Endodermal cell (in vitro differentiated cells): ENCODE results near the gene TNFAIP8L2. TPM values are rescaled to one million over a fixed set of nuclear protein-coding genes. Genes with fewer than 3 reads are reported as not detected.
A peak's percentile ranks its signal among the peaks of the same experiment; 100 is the strongest.

ENCODE experiments used
- DNase-seq: peaks from one replicate; pipeline ENCODE4 v3.0.0-alpha.2; 2017
- H3K27ac ChIP-seq: 2 replicates; pipeline ENCODE4 v1.5.1; 2013; ENCODE audit warnings: mild to moderate bottlenecking, low read depth, low read length, moderate library complexity
- H3K27me3 ChIP-seq: 2 replicates; pipeline ENCODE4 v1.6.1; 2013; ENCODE audit warnings: mild to moderate bottlenecking, low read length, moderate library complexity; ENCODE audit not compliant: insufficient read depth, control insufficient read depth, poor library complexity, severe bottlenecking
- H3K36me3 ChIP-seq: 2 replicates; pipeline ENCODE4 v1.7.0; 2013; ENCODE audit warnings: mild to moderate bottlenecking, low read length, moderate library complexity; ENCODE audit not compliant: control insufficient read depth, insufficient read depth
- H3K4me1 ChIP-seq: one replicate; pipeline ENCODE4 v1.7.0; 2013; ENCODE audit warnings: low read length; ENCODE audit not compliant: control insufficient read depth, insufficient read depth
- H3K4me3 ChIP-seq: 2 replicates; pipeline ENCODE4 v1.5.1; 2013; ENCODE audit warnings: mild to moderate bottlenecking, low read length, moderate library complexity
- H3K9ac ChIP-seq: 2 replicates; pipeline ENCODE4 v1.6.1; 2013; ENCODE audit warnings: mild to moderate bottlenecking, low read length, moderate library complexity; ENCODE audit not compliant: poor library complexity, severe bottlenecking; ENCODE audit errors: extremely low read depth
- H3K9me3 ChIP-seq: 2 replicates; pipeline ENCODE4 v1.6.1; 2013; ENCODE audit warnings: mild to moderate bottlenecking, low read length, moderate library complexity; ENCODE audit not compliant: control insufficient read depth
- H3K27ac Mint-ChIP-seq: 2 replicates; pipeline ENCODE4 v1.8.0; 2020; ENCODE audit warnings: mixed read lengths
- H3K27me3 Mint-ChIP-seq: 2 replicates; pipeline ENCODE4 v1.8.0; 2021; ENCODE audit warnings: mild to moderate bottlenecking, mixed read lengths; ENCODE audit not compliant: insufficient read depth
- H3K36me3 Mint-ChIP-seq: 2 replicates; pipeline ENCODE4 v1.8.0; 2020; ENCODE audit warnings: low read depth, mixed read lengths
- H3K4me1 Mint-ChIP-seq: 2 replicates; pipeline ENCODE4 v1.8.0; 2020; ENCODE audit warnings: mixed read lengths
- H3K4me3 Mint-ChIP-seq: 2 replicates; pipeline ENCODE4 v1.8.0; 2020; ENCODE audit warnings: mild to moderate bottlenecking, moderate library complexity, mixed read lengths
- H3K9me3 Mint-ChIP-seq: 2 replicates; pipeline ENCODE4 v1.8.0; 2020; ENCODE audit warnings: mild to moderate bottlenecking, mixed read lengths
- CTCF ChIP-seq: fragments of 200-600 bp; sonication (generic); conservative IDR thresholded peaks from 2 replicates; pipeline ENCODE4 v1.5.0; 2021; ENCODE audit warnings: antibody characterized with exemption, mild to moderate bottlenecking
- WGBS, 2 experiments: methylation state at CpG; one replicate each; pipeline versions ENCODE4 v1.1.5 to v1.1.7; 2013; ENCODE audit warnings: missing lambda C conversion rate in 2 of 2, mixed read lengths in 1 of 2; ENCODE audit not compliant: insufficient coverage in 1 of 2, insufficient read length in 1 of 2; 5-methylcytosine and 5-hydroxymethylcytosine counted together
- total RNA-seq, 2 donors: library from RNA; stranded (reverse); fragmentation: NEBNext Ultra II Directional in 1 of 2; extraction: Animal tissue kit (Norgen Biotek cat#: 25700) in 1 of 2; gene quantifications; 2 replicates in 1 of 2; 3 replicates in 1 of 2; pipeline ENCODE4 v1.2.1, GENCODE V29; 2021

Gene TNFAIP8L2
- total RNA-seq, 2 donors from 2014 or later: not detected

- H3K9me3 ChIP-seq: no peaks in the 10 kb centered on the region
- peak; percentile 82 for DNase-seq
- peaks cover 28% of the 10 kb centered on the region for H3K36me3 ChIP-seq
- H3K4me3 ChIP-seq: no peak overlapping the region
- Mint-ChIP-seq H3K36me3 (peaks cover 35% of the 10 kb centered on the region), H3K27me3 (peaks cover 20% of the 10 kb centered on the region), H3K9me3 (no peaks in the 10 kb centered on the region), H3K4me3 (no peak overlapping the region), H3K27ac (no peak overlapping the region), H3K4me1 (no peaks in the 10 kb centered on the region)
- 87 to 88% methylated on average over 20 to 65 of the region's 65 CpGs for WGBS, 2 experiments
- peak; percentile 31 for TF ChIP-seq CTCF
- no peak overlapping the region for H3K9ac ChIP-seq
- H3K4me1 ChIP-seq: no peaks in the 10 kb centered on the region
- H3K27ac ChIP-seq: no peak overlapping the region
- no peaks in the 10 kb centered on the region for H3K27me3 ChIP-seq
Measured at GRCh38 chr1:151133018-151133806, 23.2 kb upstream of the TNFAIP8L2 start.

- Mint-ChIP-seq H3K36me3 (peaks cover 43% of the 10 kb centered on the region), H3K4me3 (no peak overlapping the region), H3K4me1 (no peaks in the 10 kb centered on the region), H3K9me3 (no peaks in the 10 kb centered on the region), H3K27ac (no peak overlapping the region), H3K27me3 (peaks cover 20% of the 10 kb centered on the region)
- Histone ChIP-seq H3K27me3 (no peaks in the 10 kb centered on the region), H3K9ac (no peak overlapping the region), H3K4me3 (no peak overlapping the region), H3K9me3 (no peaks in the 10 kb centered on the region), H3K27ac (no peak overlapping the region), H3K4me1 (no peaks in the 10 kb centered on the region), H3K36me3 (peaks cover 31% of the 10 kb centered on the region)
- no peak for TF ChIP-seq CTCF
- 87 to 100% methylated on average over 1 to 3 of the region's 3 CpGs for WGBS, 2 experiments
- no peak for DNase-seq
Measured at GRCh38 chr1:151134396-151134795, 22.1 kb upstream of the TNFAIP8L2 start.

- no peak for TF ChIP-seq CTCF
- Histone ChIP-seq H3K36me3 (peaks cover 37% of the 10 kb centered on the region), H3K9ac (no peak overlapping the region), H3K4me3 (no peak overlapping the region), H3K4me1 (no peaks in the 10 kb centered on the region), H3K27ac (no peak overlapping the region), H3K27me3 (no peaks in the 10 kb centered on the region), H3K9me3 (no peaks in the 10 kb centered on the region)
- H3K4me3 Mint-ChIP-seq: no peak overlapping the region
- no peak overlapping the region for H3K27ac Mint-ChIP-seq
- peaks cover 49% of the 10 kb centered on the region for H3K36me3 Mint-ChIP-seq
- no peak for DNase-seq
- H3K4me1 Mint-ChIP-seq: no peaks in the 10 kb centered on the region
- WGBS, 2 experiments: 90 to 91% methylated on average over 6 to 7 of the region's 7 CpGs
- no peaks in the 10 kb centered on the region for H3K9me3 Mint-ChIP-seq
- H3K27me3 Mint-ChIP-seq: peaks cover 20% of the 10 kb centered on the region
Measured at GRCh38 chr1:151134991-151135390, 21.5 kb upstream of the TNFAIP8L2 start.
